Measurements from ENCODE around the gene EIF4A2. TPM values are rescaled to one million over a fixed set of nuclear protein-coding genes. Genes with fewer than 3 reads are reported as not detected.

The EIF4A2 gene
- total and polyA plus RNA-seq, 2 of the 13 experiments (the other 11 are each of a cell fraction or from before 2014, with no cell fraction given): 480 to 596 TPM

DNA sequence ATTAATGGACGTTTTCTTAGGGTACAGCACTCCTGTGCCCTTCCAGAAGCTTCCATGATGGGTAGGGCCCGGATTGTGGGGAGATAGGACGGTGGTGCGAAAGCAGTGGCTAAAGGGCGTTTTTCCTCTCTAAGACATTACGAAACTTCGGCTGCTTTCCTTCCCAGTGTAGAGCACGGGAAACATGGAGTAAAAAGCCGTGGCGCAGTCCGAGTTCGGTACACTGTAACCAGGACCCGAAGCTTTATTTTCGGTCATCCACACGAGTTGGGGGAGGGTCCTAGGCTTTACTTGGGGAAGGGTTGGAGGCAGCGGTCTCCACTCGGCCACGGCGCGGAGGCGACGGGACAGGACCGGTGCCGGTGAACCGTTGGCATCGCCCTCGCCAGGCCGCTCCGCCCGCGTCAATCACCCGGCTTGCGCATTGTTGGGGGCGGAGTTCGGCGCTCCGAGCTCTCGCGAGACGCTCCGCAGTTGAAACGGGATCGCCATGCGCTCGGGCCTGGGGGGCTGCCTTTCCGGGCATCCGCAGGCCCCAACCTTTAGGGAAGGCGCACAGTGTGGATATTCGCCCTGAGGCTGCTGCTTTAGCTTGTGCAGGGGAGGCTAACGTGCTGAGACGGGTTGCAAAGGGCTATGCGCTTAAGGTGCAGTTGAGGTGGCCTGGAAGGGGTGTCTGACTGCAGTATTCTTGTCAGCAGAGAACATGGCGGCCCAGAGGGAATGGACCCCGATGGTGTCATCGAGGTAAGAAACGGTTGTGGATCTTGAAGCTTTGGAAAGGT lies 546 bp downstream of the EIF4A2 start (continued):
- TF ChIP-seq ZMYM4 (CRISPR knock-in tag; IDR thresholded peaks at IDR 0.05): no peak
- TF ChIP-seq, protein P1, sequence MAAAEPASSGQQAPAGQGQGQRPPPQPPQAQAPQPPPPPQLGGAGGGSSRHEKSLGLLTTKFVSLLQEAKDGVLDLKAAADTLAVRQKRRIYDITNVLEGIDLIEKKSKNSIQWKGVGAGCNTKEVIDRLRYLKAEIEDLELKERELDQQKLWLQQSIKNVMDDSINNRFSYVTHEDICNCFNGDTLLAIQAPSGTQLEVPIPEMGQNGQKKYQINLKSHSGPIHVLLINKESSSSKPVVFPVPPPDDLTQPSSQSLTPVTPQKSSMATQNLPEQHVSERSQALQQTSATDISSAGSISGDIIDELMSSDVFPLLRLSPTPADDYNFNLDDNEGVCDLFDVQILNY (CRISPR knock-in tag; conservative IDR thresholded peaks at IDR 0.05): no peak
- peak; percentile 52; the same call in 1 of the 2 replicates for TF ChIP-seq MTA1 (CRISPR knock-in tag; IDR thresholded peaks at IDR 0.05; ENCODE audit: borderline replicate concordance)
- peak; percentile 80; the same call in 1 of the 2 replicates for TF ChIP-seq ZNF235 (CRISPR knock-in tag; IDR thresholded peaks at IDR 0.05; ENCODE audit: borderline replicate concordance)
- TF ChIP-seq ATF3 (CRISPR knock-in tag; IDR thresholded peaks at IDR 0.05): no peak
- peak; percentile 40; the same call in 1 of the 2 replicates for TF ChIP-seq ZFP37 (CRISPR knock-in tag; IDR thresholded peaks at IDR 0.05; ENCODE audit: borderline replicate concordance)
- TF ChIP-seq, protein P2, sequence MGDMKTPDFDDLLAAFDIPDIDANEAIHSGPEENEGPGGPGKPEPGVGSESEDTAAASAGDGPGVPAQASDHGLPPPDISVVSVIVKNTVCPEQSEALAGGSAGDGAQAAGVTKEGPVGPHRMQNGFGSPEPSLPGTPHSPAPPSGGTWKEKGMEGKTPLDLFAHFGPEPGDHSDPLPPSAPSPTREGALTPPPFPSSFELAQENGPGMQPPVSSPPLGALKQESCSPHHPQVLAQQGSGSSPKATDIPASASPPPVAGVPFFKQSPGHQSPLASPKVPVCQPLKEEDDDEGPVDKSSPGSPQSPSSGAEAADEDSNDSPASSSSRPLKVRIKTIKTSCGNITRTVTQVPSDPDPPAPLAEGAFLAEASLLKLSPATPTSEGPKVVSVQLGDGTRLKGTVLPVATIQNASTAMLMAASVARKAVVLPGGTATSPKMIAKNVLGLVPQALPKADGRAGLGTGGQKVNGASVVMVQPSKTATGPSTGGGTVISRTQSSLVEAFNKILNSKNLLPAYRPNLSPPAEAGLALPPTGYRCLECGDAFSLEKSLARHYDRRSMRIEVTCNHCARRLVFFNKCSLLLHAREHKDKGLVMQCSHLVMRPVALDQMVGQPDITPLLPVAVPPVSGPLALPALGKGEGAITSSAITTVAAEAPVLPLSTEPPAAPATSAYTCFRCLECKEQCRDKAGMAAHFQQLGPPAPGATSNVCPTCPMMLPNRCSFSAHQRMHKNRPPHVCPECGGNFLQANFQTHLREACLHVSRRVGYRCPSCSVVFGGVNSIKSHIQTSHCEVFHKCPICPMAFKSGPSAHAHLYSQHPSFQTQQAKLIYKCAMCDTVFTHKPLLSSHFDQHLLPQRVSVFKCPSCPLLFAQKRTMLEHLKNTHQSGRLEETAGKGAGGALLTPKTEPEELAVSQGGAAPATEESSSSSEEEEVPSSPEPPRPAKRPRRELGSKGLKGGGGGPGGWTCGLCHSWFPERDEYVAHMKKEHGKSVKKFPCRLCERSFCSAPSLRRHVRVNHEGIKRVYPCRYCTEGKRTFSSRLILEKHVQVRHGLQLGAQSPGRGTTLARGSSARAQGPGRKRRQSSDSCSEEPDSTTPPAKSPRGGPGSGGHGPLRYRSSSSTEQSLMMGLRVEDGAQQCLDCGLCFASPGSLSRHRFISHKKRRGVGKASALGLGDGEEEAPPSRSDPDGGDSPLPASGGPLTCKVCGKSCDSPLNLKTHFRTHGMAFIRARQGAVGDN (CRISPR knock-in tag; IDR thresholded peaks at IDR 0.05): peak; percentile 94
- no peak for TF ChIP-seq ZFAT (CRISPR knock-in tag; conservative IDR thresholded peaks at IDR 0.05)
- TF ChIP-seq ZNF546 (CRISPR knock-in tag; conservative IDR thresholded peaks at IDR 0.05): no peak
- no peak for TF ChIP-seq ATAD3A (CRISPR knock-in tag; IDR thresholded peaks at IDR 0.05)
- TF ChIP-seq CAMTA2 (CRISPR knock-in tag; IDR thresholded peaks at IDR 0.05; ENCODE audit: borderline replicate concordance): no peak; the same call in 1 of the 2 replicates
- no peak for TF ChIP-seq ZBTB44 (CRISPR knock-in tag; IDR thresholded peaks at IDR 0.05)
- no peak for TF ChIP-seq NFRKB (IDR thresholded peaks at IDR 0.05)
- TF ChIP-seq ZNF468 (CRISPR knock-in tag; IDR thresholded peaks at IDR 0.05): 0 out of 2 replicates have a peak, but pooled peaks have one; percentile 61
- no peak for TF ChIP-seq ZNF33A (CRISPR knock-in tag; IDR thresholded peaks at IDR 0.05; ENCODE audit: borderline replicate concordance)
- TF ChIP-seq, protein P3, sequence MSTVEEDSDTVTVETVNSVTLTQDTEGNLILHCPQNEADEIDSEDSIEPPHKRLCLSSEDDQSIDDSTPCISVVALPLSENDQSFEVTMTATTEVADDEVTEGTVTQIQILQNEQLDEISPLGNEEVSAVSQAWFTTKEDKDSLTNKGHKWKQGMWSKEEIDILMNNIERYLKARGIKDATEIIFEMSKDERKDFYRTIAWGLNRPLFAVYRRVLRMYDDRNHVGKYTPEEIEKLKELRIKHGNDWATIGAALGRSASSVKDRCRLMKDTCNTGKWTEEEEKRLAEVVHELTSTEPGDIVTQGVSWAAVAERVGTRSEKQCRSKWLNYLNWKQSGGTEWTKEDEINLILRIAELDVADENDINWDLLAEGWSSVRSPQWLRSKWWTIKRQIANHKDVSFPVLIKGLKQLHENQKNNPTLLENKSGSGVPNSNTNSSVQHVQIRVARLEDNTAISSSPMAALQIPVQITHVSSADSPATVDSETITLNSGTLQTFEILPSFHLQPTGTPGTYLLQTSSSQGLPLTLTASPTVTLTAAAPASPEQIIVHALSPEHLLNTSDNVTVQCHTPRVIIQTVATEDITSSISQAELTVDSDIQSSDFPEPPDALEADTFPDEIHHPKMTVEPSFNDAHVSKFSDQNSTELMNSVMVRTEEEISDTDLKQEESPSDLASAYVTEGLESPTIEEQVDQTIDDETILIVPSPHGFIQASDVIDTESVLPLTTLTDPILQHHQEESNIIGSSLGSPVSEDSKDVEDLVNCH (CRISPR knock-in tag; IDR thresholded peaks at IDR 0.05): peak; percentile 21; the same call in 1 of the 2 replicates
- TF ChIP-seq SP2 (CRISPR knock-in tag; IDR thresholded peaks at IDR 0.05): 0 out of 2 replicates have a peak, but pooled peaks have one; percentile 5
- peak; percentile 52; the same call in 1 of the 2 replicates for TF ChIP-seq ZNF768 (CRISPR knock-in tag; IDR thresholded peaks at IDR 0.05)
